OCI-LY1 (cell line): ENCODE results near the gene FHOD3.

Source experiments
- CTCF ChIP-seq: fragments of 200-600 bp; sonication (generic), shearing (Covaris generic); IDR thresholded peaks from 2 replicates; pipeline ENCODE4 v1.5.1; 2017; ENCODE audit warnings: mild to moderate bottlenecking, antibody characterized with exemption, low read length, moderate library complexity, mixed read lengths
- EZH2 ChIP-seq: fragments of 200-600 bp; sonication (generic), shearing (Covaris generic); IDR thresholded peaks from 2 replicates; pipeline ENCODE4 v1.8.0; 2017; ENCODE audit warnings: borderline replicate concordance, mixed run types, mild to moderate bottlenecking, antibody characterized with exemption, low read length, moderate library complexity, mixed read lengths

GRCh38 chr18:36322408-36322728 lies 24.9 kb downstream of the FHOD3 start:
- TF ChIP-seq EZH2 (no peak), CTCF (no peak)
